Measurements from ENCODE around the gene TRAPPC5.

The TRAPPC5 gene

DNA sequence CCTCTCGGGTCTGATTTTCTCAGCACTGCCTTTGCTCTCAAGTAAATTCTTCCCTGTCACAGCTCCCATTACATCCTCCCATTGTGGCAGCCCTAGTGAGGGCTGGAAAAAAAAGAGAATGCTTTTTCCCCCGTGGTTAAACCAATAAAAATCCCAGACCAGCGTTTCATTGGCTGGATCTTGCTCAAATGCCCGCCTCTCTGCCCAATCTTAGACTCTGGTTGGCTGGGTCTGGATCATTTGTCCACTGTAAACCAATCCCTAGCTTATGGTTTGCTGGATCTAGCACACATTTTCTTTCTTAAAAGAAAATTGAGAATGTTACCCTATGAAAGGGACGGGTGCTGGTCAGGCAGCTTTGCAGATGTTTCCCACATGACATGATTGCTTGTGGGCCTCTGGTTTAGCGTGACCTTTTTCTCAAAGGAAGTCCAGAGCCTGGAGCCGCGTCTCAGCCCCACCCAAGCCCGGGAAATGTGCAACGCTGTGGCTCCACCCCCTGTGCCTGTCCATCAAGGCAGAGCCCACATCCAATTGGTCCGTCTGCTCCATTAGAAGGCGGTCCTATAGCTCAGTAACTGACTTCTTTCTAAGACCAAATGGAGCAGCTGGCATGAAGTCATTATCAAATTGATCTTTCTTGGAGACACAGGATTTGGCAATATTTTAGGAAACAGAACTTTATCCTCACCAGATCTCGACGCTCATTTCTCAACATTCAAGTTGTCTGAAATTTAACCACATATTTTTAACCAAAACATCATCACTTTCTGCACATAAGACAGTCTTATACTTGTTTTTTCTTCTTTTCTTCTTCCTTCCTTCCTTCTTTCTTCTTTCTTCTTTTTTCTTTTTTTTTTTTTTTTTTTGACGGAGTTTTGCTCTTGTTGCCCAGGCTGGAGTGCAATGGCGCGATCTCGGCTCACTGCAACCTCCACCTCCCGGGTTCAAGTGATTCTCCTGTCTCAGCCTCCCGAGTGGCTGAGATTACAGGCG lies 6.3 kb upstream of the TRAPPC5 start:
- no peak overlapping the region for H3K4me3 ChIP-seq (replicated peaks in 1 of 2; ENCODE audit: low read depth in 2 of 2, low read length in 2 of 2)
- TF ChIP-seq, protein P1, sequence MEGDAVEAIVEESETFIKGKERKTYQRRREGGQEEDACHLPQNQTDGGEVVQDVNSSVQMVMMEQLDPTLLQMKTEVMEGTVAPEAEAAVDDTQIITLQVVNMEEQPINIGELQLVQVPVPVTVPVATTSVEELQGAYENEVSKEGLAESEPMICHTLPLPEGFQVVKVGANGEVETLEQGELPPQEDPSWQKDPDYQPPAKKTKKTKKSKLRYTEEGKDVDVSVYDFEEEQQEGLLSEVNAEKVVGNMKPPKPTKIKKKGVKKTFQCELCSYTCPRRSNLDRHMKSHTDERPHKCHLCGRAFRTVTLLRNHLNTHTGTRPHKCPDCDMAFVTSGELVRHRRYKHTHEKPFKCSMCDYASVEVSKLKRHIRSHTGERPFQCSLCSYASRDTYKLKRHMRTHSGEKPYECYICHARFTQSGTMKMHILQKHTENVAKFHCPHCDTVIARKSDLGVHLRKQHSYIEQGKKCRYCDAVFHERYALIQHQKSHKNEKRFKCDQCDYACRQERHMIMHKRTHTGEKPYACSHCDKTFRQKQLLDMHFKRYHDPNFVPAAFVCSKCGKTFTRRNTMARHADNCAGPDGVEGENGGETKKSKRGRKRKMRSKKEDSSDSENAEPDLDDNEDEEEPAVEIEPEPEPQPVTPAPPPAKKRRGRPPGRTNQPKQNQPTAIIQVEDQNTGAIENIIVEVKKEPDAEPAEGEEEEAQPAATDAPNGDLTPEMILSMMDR (IDR thresholded peaks at IDR 0.05; ENCODE audit: low read depth, low read length) = no peak
- peak; percentile 60 to 80 for DNase-seq (ENCODE audit: low read depth in 2 of 2)

GRCh38 chr19:7676376-7676775 lies 4.3 kb upstream of the TRAPPC5 start:
- no peak for DNase-seq (ENCODE audit: low read depth in 2 of 2)
- TF ChIP-seq, protein P1 (IDR thresholded peaks at IDR 0.05; ENCODE audit: low read depth, low read length) = no peak
- no peak overlapping the region for H3K4me3 ChIP-seq (replicated peaks in 1 of 2; ENCODE audit: low read depth in 2 of 2, low read length in 2 of 2)

- H3K4me3 ChIP-seq (replicated peaks in 1 of 2; ENCODE audit: low read depth in 2 of 2, low read length in 2 of 2) = no peak within 1 kb of the TSS
- TF ChIP-seq, protein P1 (IDR thresholded peaks at IDR 0.05; ENCODE audit: low read depth, low read length) = no peak
- no peak for DNase-seq (ENCODE audit: low read depth in 2 of 2)
Observed at GRCh38 chr19:7676854-7677253, 3.8 kb upstream of the TRAPPC5 start, which contains the start of gene MCEMP1. TSS of gene MCEMP1 (plus strand) at chr19:7677090. CDS start at chr19:7677121, 31 bp downstream.

- DNase-seq (ENCODE audit: low read depth in 2 of 2) = no peak
- TF ChIP-seq, protein P1 (IDR thresholded peaks at IDR 0.05; ENCODE audit: low read depth, low read length) = peak; percentile 2
- H3K4me3 ChIP-seq (replicated peaks in 1 of 2; ENCODE audit: low read depth in 2 of 2, low read length in 2 of 2) = no peak overlapping the region
Observed at GRCh38 chr19:7677669-7678311, 2.8 kb upstream of the TRAPPC5 start.

GRCh38 chr19:7678971-7679751 lies 1.5 kb upstream of the TRAPPC5 start:
- DNase-seq (ENCODE audit: low read depth in 2 of 2) = no peak
- TF ChIP-seq, protein P1 (IDR thresholded peaks at IDR 0.05; ENCODE audit: low read depth, low read length) = no peak
- no peak overlapping the region for H3K4me3 ChIP-seq (replicated peaks in 1 of 2; ENCODE audit: low read depth in 2 of 2, low read length in 2 of 2)
